GM12878 (cell line): Measurements from ENCODE around the gene ADAMTSL1. TPM values are rescaled to one million over a fixed set of nuclear protein-coding genes. Genes with fewer than 3 reads are reported as not detected.

Experiments
- ATAC-seq: fragments of 200-7000 bp; cut with Tn5 transposase; 3 replicates; pipeline ENCODE4 v1.9.1; 2020; ENCODE audit warnings: mild to moderate bottlenecking, moderate library complexity
- BruUV-seq: library from RNA; stranded (reverse); fragments of 400-500 nt; replicated peaks from 2 replicates; lab custom pipeline; 2021; lab: Mats Ljungman, UMichigan
- CTCF ChIA-PET: fragments of 300-600 bp; sonication (Branson Sonifier 250); formaldehyde crosslinking; extraction: SDS; loops from one replicate; lab custom pipeline; 2021; ENCODE audit warnings: inconsistent platforms; lab: Yijun Ruan, JAX
- POLR2A ChIA-PET: fragments of 350-600 bp; formaldehyde crosslinking; extraction: SDS; loops from one replicate; lab custom pipeline; 2021; ENCODE audit warnings: inconsistent platforms; lab: Charles Lee
- RAD21 ChIA-PET: fragments of 300-600 bp; sonication (Branson Sonifier 250); formaldehyde crosslinking; loops from one replicate; lab custom pipeline; 2023; ENCODE audit warnings: antibody characterized with exemption; ENCODE audit not compliant: unreplicated experiment; lab: Charles Lee
- SMC1A ChIA-PET: fragments of 300-600 bp; sonication (Branson Sonifier 250); formaldehyde crosslinking; loops from one replicate; lab custom pipeline; 2023; ENCODE audit not compliant: unreplicated experiment, uncharacterized antibody; lab: Charles Lee
- DNase-seq: peaks from one replicate; pipeline ENCODE4 v3.0.0-alpha.2; 2011; ENCODE audit warnings: low read depth, low spot score
- FAIRE-seq: peaks from 3 replicates; lab custom pipeline; 2011; peaks lifted over from hg19 to GRCh38; lab: Jason Lieb, UNC
- H2AFZ ChIP-seq: 2 replicates; pipeline ENCODE4 v1.6.0; 2011; ENCODE audit warnings: low read depth, low read length, control low read depth; ENCODE audit not compliant: control insufficient read depth
- H3K27ac ChIP-seq: 2 replicates; pipeline ENCODE4 v1.5.1; 2011; ENCODE audit warnings: control low read depth; ENCODE audit not compliant: control insufficient read depth, insufficient read depth
- H3K27me3 ChIP-seq, 2 experiments: replicated peaks in 1 of 2; 2 replicates each; pipeline versions ENCODE4 v1.6.0 to v1.6.1; 2011; ENCODE audit warnings: low read length in 1 of 2; ENCODE audit not compliant: control insufficient read depth in 2 of 2, insufficient read depth in 2 of 2
- H3K36me3 ChIP-seq, 2 experiments: 2 replicates each; pipeline ENCODE4 v1.5.1; 2011; ENCODE audit warnings: low read length in 1 of 2; ENCODE audit not compliant: control insufficient read depth in 2 of 2, insufficient read depth in 2 of 2
- H3K4me1 ChIP-seq: 2 replicates; pipeline ENCODE4 v1.6.1; 2011; ENCODE audit warnings: mild to moderate bottlenecking, low read length, moderate library complexity, mixed read lengths; ENCODE audit not compliant: control insufficient read depth, insufficient read depth
- H3K4me2 ChIP-seq: 2 replicates; pipeline ENCODE4 v1.6.0; 2011; ENCODE audit warnings: control low read depth; ENCODE audit not compliant: control insufficient read depth, insufficient read depth
- H3K4me3 ChIP-seq: fragments of 200-600 bp; sonication (generic); 2 replicates; pipeline ENCODE4 v1.5.1; 2016
- H3K79me2 ChIP-seq: 2 replicates; pipeline ENCODE4 v1.6.0; 2011; ENCODE audit warnings: low read length; ENCODE audit not compliant: control insufficient read depth, insufficient read depth
- H3K9ac ChIP-seq: 2 replicates; pipeline ENCODE4 v1.8.0; 2011; ENCODE audit warnings: low read length, control low read depth, mixed read lengths; ENCODE audit not compliant: control insufficient read depth, insufficient read depth
- H3K9me3 ChIP-seq: replicated peaks from 3 replicates; pipeline ENCODE4 v1.5.1; 2011; ENCODE audit warnings: mild to moderate bottlenecking, low read length; ENCODE audit not compliant: control insufficient read depth, insufficient read depth
- H4K20me1 ChIP-seq: 2 replicates; pipeline ENCODE4 v1.6.0; 2011; ENCODE audit not compliant: control insufficient read depth, insufficient read depth
- ATF7 ChIP-seq: fragments of 450-650 bp; IDR thresholded peaks from 2 replicates; pipeline ENCODE4 v1.6.1; 2016; ENCODE audit warnings: low read depth, mild to moderate bottlenecking
- CREM ChIP-seq: IDR thresholded peaks from 2 replicates; pipeline ENCODE4 v1.6.1; 2014; ENCODE audit warnings: antibody characterized with exemption, low read depth
- ELK1 ChIP-seq: IDR thresholded peaks from 2 replicates; pipeline ENCODE4 v1.6.1; 2012; ENCODE audit warnings: low read depth, low read length, improper control_type of control experiment
- ETV6 ChIP-seq, 2 experiments: fragments of 450-650 bp in 1 of 2; IDR thresholded peaks in 1 of 2; conservative IDR thresholded peaks in 1 of 2; 2 replicates each; pipeline ENCODE4 v1.6.1; 2014; ENCODE audit warnings: antibody characterized with exemption in 1 of 2, borderline replicate concordance in 1 of 2, low read depth in 1 of 2, mild to moderate bottlenecking in 1 of 2, moderate library complexity in 1 of 2
- NR2F1 ChIP-seq: fragments of 450-650 bp; conservative IDR thresholded peaks from 2 replicates; pipeline ENCODE4 v1.6.1; 2017; ENCODE audit warnings: mild to moderate bottlenecking
- POLR2AphosphoS5 ChIP-seq: IDR thresholded peaks from 2 replicates; pipeline ENCODE4 v1.6.1; 2011; ENCODE audit warnings: mild to moderate bottlenecking, low read length, inconsistent platforms
- RELA ChIP-seq: fragments of 450-650 bp; IDR thresholded peaks from 2 replicates; pipeline ENCODE4 v1.8.0; 2014; ENCODE audit warnings: borderline replicate concordance; ENCODE audit not compliant: partially characterized antibody
- SIN3A ChIP-seq: IDR thresholded peaks from 2 replicates; pipeline ENCODE4 v1.6.1; 2012; ENCODE audit warnings: low read depth, low read length, improper control_type of control experiment
- SKIL ChIP-seq: fragments of 450-650 bp; IDR thresholded peaks from 2 replicates; pipeline ENCODE4 v1.6.1; 2017; ENCODE audit warnings: mild to moderate bottlenecking, low read depth, inconsistent platforms; ENCODE audit not compliant: poor library complexity, severe bottlenecking
- TCF3 ChIP-seq: IDR thresholded peaks from 2 replicates; pipeline ENCODE4 v1.6.1; 2012; ENCODE audit warnings: low read depth, mild to moderate bottlenecking, low read length, borderline replicate concordance; ENCODE audit not compliant: insufficient read depth
- WGBS: methylation state at CpG from one replicate; pipeline ENCODE4 v1.1.6; 2016; ENCODE audit warnings: low lambda C conversion rate; ENCODE audit not compliant: insufficient replicate concordance, insufficient coverage; ENCODE audit errors: missing lambda C conversion rate; 5-methylcytosine and 5-hydroxymethylcytosine counted together
- in situ Hi-C: fragments of 300-500 bp; cut with MboI; formaldehyde crosslinking; loops from 9 replicates; pipeline ENCODE4 v1.14.3; 2018; ENCODE audit warnings: mixed read lengths
- intact Hi-C: fragments of 100-400 bp; cut with micrococcal nuclease; formaldehyde crosslinking; loops from one replicate; pipeline ENCODE4 v1.14.2; 2022; ENCODE audit not compliant: unreplicated experiment
- polyA plus RNA-seq, 11 experiments: library from polyadenylated mRNA; depleted of rRNA in 4 of 11; unstranded in 6 of 11; stranded (reverse) in 5 of 11; fragments of >200 nt; fragmentation: Nextera tagmentation in 4 of 11; fragmentation: Illumina TruSeq in 1 of 11; extraction: Ambion mirVana in 4 of 11; extraction: Trizol in 1 of 11; gene quantifications; 1 replicate in 1 of 11; 2 replicates in 10 of 11; pipeline versions ENCODE4 v1.2.1 to v1.2.3, GENCODE V29; 2011 to 2016; ENCODE audit warnings: inconsistent platforms in 2 of 11, missing spikeins in 2 of 11, low read depth in 1 of 11
- total RNA-seq, 4 experiments: library from RNA; depleted of rRNA in 3 of 4; stranded (reverse); fragments of >200 nt in 3 of 4; fragmentation: Illumina TruSeq in 1 of 4; extraction: Trizol in 1 of 4; gene quantifications; 2 replicates each; pipeline versions ENCODE4 v1.2.1 to v1.2.3, GENCODE V29; 2013 to 2021
- TF ChIP-seq, protein P1 (sequence below), 3 experiments: IDR thresholded peaks in 2 of 3; conservative IDR thresholded peaks in 1 of 3; 2 replicates each; pipeline ENCODE4 v1.5.1; 2011; ENCODE audit warnings: low read depth in 3 of 3, low read length in 3 of 3, mild to moderate bottlenecking in 3 of 3, control low read depth in 2 of 3, moderate library complexity in 2 of 3, inconsistent platforms in 1 of 3, mixed read lengths in 1 of 3; ENCODE audit not compliant: control insufficient read depth in 2 of 3, insufficient read depth in 1 of 3; ENCODE audit errors: extremely low read depth in 1 of 3

The ADAMTSL1 gene
- total and polyA plus RNA-seq, 10 of the 15 experiments (the other 5 are each of a cell fraction or from before 2014, with no cell fraction given), result 0.01 to 0.10 (median 0.07) TPM; not detected in 6

- TF ChIP-seq SKIL (no peak), TCF3 (no peak), SIN3A (no peak)
- TF ChIP-seq, protein P1, sequence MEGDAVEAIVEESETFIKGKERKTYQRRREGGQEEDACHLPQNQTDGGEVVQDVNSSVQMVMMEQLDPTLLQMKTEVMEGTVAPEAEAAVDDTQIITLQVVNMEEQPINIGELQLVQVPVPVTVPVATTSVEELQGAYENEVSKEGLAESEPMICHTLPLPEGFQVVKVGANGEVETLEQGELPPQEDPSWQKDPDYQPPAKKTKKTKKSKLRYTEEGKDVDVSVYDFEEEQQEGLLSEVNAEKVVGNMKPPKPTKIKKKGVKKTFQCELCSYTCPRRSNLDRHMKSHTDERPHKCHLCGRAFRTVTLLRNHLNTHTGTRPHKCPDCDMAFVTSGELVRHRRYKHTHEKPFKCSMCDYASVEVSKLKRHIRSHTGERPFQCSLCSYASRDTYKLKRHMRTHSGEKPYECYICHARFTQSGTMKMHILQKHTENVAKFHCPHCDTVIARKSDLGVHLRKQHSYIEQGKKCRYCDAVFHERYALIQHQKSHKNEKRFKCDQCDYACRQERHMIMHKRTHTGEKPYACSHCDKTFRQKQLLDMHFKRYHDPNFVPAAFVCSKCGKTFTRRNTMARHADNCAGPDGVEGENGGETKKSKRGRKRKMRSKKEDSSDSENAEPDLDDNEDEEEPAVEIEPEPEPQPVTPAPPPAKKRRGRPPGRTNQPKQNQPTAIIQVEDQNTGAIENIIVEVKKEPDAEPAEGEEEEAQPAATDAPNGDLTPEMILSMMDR (IDR thresholded peaks at IDR 0.05 in 2 of 3, conservative IDR thresholded peaks at IDR 0.05 in 1 of 3; ENCODE audit: control insufficient read depth in 2 of 3, extremely low read depth in 1 of 3, insufficient read depth in 1 of 3, low read depth in 3 of 3, low read length in 3 of 3), result no peak
- TF ChIP-seq, all 136 proteins: peak for 0
These were observed 244.4 kb downstream of the ADAMTSL1 start (continued) for GRCh38 chr9:18718393-18718792.

DNA sequence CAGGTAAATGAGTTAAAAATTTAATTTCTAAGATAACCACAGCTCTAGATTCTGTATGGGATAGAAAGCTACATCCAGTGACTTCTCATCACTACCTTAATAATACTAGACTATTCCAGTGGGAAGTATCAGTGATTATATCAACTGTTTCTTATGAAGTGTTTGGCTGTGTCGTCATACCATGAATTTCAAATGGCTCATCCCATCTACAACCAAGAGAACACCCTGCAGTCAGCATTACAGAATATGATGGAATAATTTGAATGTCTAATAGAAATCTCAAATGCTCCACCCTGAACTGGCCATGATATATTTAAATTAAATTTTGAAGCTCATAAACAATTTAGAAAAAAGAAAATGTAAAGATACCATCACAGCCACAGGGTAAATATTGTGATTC, 245.0 kb downstream of the ADAMTSL1 start:
- H3K27ac ChIP-seq, result no peak overlapping the region
- H2AFZ ChIP-seq, result no peak overlapping the region
- H3K4me3 ChIP-seq, result no peak overlapping the region
- 0% methylated on average over 1 of the region's 1 CpG for WGBS
- no peak for ATAC-seq
- H3K9me3 ChIP-seq, result no peaks in the 10 kb centered on the region
- TF ChIP-seq ATF7, result no peak
- TF ChIP-seq POLR2AphosphoS5, result no peak
- TF ChIP-seq CREM, result no peak
- TF ChIP-seq ETV6 (conservative IDR thresholded peaks at IDR 0.05 in 1 of 2, IDR thresholded peaks at IDR 0.05 in 1 of 2; ENCODE audit: borderline replicate concordance in 1 of 2, low read depth in 1 of 2), result no peak
- TF ChIP-seq RELA, result no peak
- TF ChIP-seq NR2F1, result no peak
- no peak for TF ChIP-seq ELK1
- intact Hi-C loops, result no loop called here
- H3K9ac ChIP-seq, result no peak overlapping the region
- no peak overlapping the region for H3K4me2 ChIP-seq
- POLR2A ChIA-PET, result interaction anchor here (1.1 kb wide), 1 partner anchor 13 kb away, joined by 3 read pairs; no protein-coding TSS in a partner anchor
- H3K36me3 ChIP-seq, result no peaks in the 10 kb centered on the region
- RAD21 ChIA-PET, result no interaction called here
- no peak for FAIRE-seq
- no peak for DNase-seq
- H4K20me1 ChIP-seq, result no peaks in the 10 kb centered on the region
- CTCF ChIA-PET, result interaction anchor here (1.1 kb wide), 1 partner anchor 72 kb away, joined by 3 read pairs; no protein-coding TSS in a partner anchor
- no peaks in the 10 kb centered on the region for H3K27me3 ChIP-seq
- H3K79me2 ChIP-seq, result no peaks in the 10 kb centered on the region
- in situ Hi-C loops, result no loop called here
- no peaks in the 10 kb centered on the region for H3K4me1 ChIP-seq
- SMC1A ChIA-PET, result interaction anchor here (1.4 to 1.7 kb wide), 2 partner anchors 26 to 50 kb away, joined by 3 to 5 read pairs; no protein-coding TSS in a partner anchor
- BruUV-seq, result no TSS peak
